Parathyroid adenoma (tissue), 2 donors: Measurements from ENCODE around the gene CLEC3B.

Experiments used
- H2AFZ ChIP-seq: fragments of 300-600 bp; sonication (generic); one replicate; pipeline ENCODE4 v1.7.0; 2017; ENCODE audit warnings: antibody characterized with exemption, mild to moderate bottlenecking
- H3K27ac ChIP-seq: fragments of 300-600 bp; sonication (generic); one replicate; pipeline ENCODE4 v1.7.0; 2017
- H3K27me3 ChIP-seq: fragments of 300-600 bp; sonication (generic); one replicate; pipeline ENCODE4 v1.7.0; 2017; ENCODE audit warnings: low read length; ENCODE audit not compliant: control insufficient read depth, insufficient read depth
- H3K36me3 ChIP-seq: fragments of 300-600 bp; sonication (generic); one replicate; pipeline ENCODE4 v1.7.0; 2017; ENCODE audit warnings: low read length; ENCODE audit not compliant: control insufficient read depth, insufficient read depth
- H3K4me1 ChIP-seq: fragments of 300-600 bp; sonication (generic); one replicate; pipeline ENCODE4 v1.7.0; 2017; ENCODE audit warnings: control low read depth
- H3K4me2 ChIP-seq: fragments of 300-600 bp; sonication (generic); one replicate; pipeline ENCODE4 v1.7.0; 2017; ENCODE audit warnings: low read length
- H3K4me3 ChIP-seq: fragments of 300-600 bp; sonication (generic); one replicate; pipeline ENCODE4 v1.7.0; 2017; ENCODE audit warnings: low read depth, low read length
- H3K79me2 ChIP-seq: fragments of 300-600 bp; sonication (generic); one replicate; pipeline ENCODE4 v1.7.0; 2017; ENCODE audit warnings: control low read depth
- H3K9ac ChIP-seq: fragments of 300-600 bp; sonication (generic); one replicate; pipeline ENCODE4 v1.7.0; 2017; ENCODE audit warnings: mild to moderate bottlenecking
- H3K9me3 ChIP-seq: fragments of 300-600 bp; sonication (generic); one replicate; pipeline ENCODE4 v1.7.0; 2017; ENCODE audit warnings: low read length; ENCODE audit not compliant: control insufficient read depth
- CTCF ChIP-seq: fragments of 300-600 bp; sonication (generic); IDR thresholded peaks from one replicate; pipeline ENCODE4 v1.7.0; 2017; ENCODE audit warnings: antibody characterized with exemption, mild to moderate bottlenecking
- donor health status: primary hyperparathyroidism.

CLEC3B gene

GRCh38 chr3:45057557-45057956 lies 31.5 kb downstream of the CLEC3B start:
- Histone ChIP-seq H3K27me3 (no peaks in the 10 kb centered on the region), H3K4me3 (no peak overlapping the region), H3K4me2 (no peak overlapping the region), H3K4me1 (no peaks in the 10 kb centered on the region), H3K79me2 (no peaks in the 10 kb centered on the region), H3K9ac (no peak overlapping the region), H3K9me3 (no peaks in the 10 kb centered on the region), H3K27ac (no peak overlapping the region), H3K36me3 (no peaks in the 10 kb centered on the region), H2AFZ (no peak overlapping the region)
- no peak for TF ChIP-seq CTCF

GRCh38 chr3:45059132-45059531 lies 33.0 kb downstream of the CLEC3B start:
- Histone ChIP-seq H3K27ac (no peak overlapping the region), H3K4me2 (no peak overlapping the region), H3K27me3 (no peaks in the 10 kb centered on the region), H3K9me3 (no peaks in the 10 kb centered on the region), H3K4me1 (no peaks in the 10 kb centered on the region), H3K4me3 (no peak overlapping the region), H3K9ac (no peak overlapping the region), H3K79me2 (no peaks in the 10 kb centered on the region), H2AFZ (no peak overlapping the region), H3K36me3 (no peaks in the 10 kb centered on the region)
- no peak for TF ChIP-seq CTCF

GRCh38 chr3:45060165-45060892 lies 34.2 kb downstream of the CLEC3B start:
- H3K79me2 ChIP-seq, result no peaks in the 10 kb centered on the region
- no peak overlapping the region for H3K4me3 ChIP-seq
- H3K27ac ChIP-seq, result no peak overlapping the region
- no peaks in the 10 kb centered on the region for H3K27me3 ChIP-seq
- no peaks in the 10 kb centered on the region for H3K9me3 ChIP-seq
- H2AFZ ChIP-seq, result no peak overlapping the region
- H3K9ac ChIP-seq, result no peak overlapping the region
- H3K4me1 ChIP-seq, result no peaks in the 10 kb centered on the region
- no peaks in the 10 kb centered on the region for H3K36me3 ChIP-seq
- TF ChIP-seq CTCF, result no peak
- no peak overlapping the region for H3K4me2 ChIP-seq

GRCh38 chr3:45062697-45063070 lies 36.6 kb downstream of the CLEC3B start:
- Histone ChIP-seq H3K27ac (no peak overlapping the region), H3K4me3 (no peak overlapping the region), H3K9me3 (no peaks in the 10 kb centered on the region), H3K9ac (no peak overlapping the region), H3K4me2 (no peak overlapping the region), H2AFZ (no peak overlapping the region), H3K79me2 (no peaks in the 10 kb centered on the region), H3K36me3 (no peaks in the 10 kb centered on the region), H3K27me3 (no peaks in the 10 kb centered on the region), H3K4me1 (no peaks in the 10 kb centered on the region)
- TF ChIP-seq CTCF, result no peak
